Hepatocyte (in vitro differentiated cells): Measurements from ENCODE around the gene SEL1L. TPM values are rescaled to one million over a fixed set of nuclear protein-coding genes. Genes with fewer than 3 reads are reported as not detected.

Source experiments
- DNase-seq: peaks from one replicate; pipeline ENCODE4 v3.0.0-alpha.2; 2016; ENCODE audit warnings: low spot score
- H2AFZ ChIP-seq: fragments of 200-600 bp; sonication (generic); 2 replicates; pipeline ENCODE4 v1.6.0; 2016; ENCODE audit warnings: antibody characterized with exemption, mild to moderate bottlenecking
- H3K27ac ChIP-seq: fragments of 200-600 bp; sonication (generic); 2 replicates; pipeline ENCODE4 v1.5.1; 2016; ENCODE audit warnings: mild to moderate bottlenecking
- H3K27me3 ChIP-seq: fragments of 200-600 bp; sonication (generic); 2 replicates; pipeline ENCODE4 v1.6.1; 2016
- H3K36me3 ChIP-seq: fragments of 200-600 bp; sonication (generic); replicated peaks from 2 replicates; pipeline ENCODE4 v1.5.1; 2016; ENCODE audit warnings: low read depth; ENCODE audit not compliant: insufficient read depth
- H3K4me1 ChIP-seq: fragments of 200-600 bp; sonication (generic); 2 replicates; pipeline ENCODE4 v1.5.1; 2016; ENCODE audit warnings: mild to moderate bottlenecking, moderate library complexity; ENCODE audit not compliant: insufficient read depth
- H3K4me2 ChIP-seq: fragments of 200-600 bp; sonication (generic); 2 replicates; pipeline ENCODE4 v1.6.0; 2016
- H3K4me3 ChIP-seq: fragments of 200-600 bp; sonication (generic); 2 replicates; pipeline ENCODE4 v1.5.1; 2016; ENCODE audit warnings: mild to moderate bottlenecking
- H3K79me2 ChIP-seq: fragments of 200-600 bp; sonication (generic); 2 replicates; pipeline ENCODE4 v1.6.0; 2017; ENCODE audit warnings: mild to moderate bottlenecking
- H3K9me2 ChIP-seq: fragments of 200-600 bp; sonication (generic); replicated peaks from 2 replicates; pipeline ENCODE4 v1.6.0; 2017; ENCODE audit warnings: mild to moderate bottlenecking; ENCODE audit not compliant: insufficient read depth
- H3K9me3 ChIP-seq: fragments of 200-600 bp; sonication (generic); 2 replicates; pipeline ENCODE4 v1.5.1; 2016; ENCODE audit warnings: low read depth, mild to moderate bottlenecking
- H4K20me1 ChIP-seq: fragments of 200-600 bp; sonication (generic); 2 replicates; pipeline ENCODE4 v1.6.0; 2016; ENCODE audit warnings: mild to moderate bottlenecking; ENCODE audit not compliant: insufficient read depth, poor library complexity, severe bottlenecking
- CTCF ChIP-seq: fragments of 200-600 bp; sonication (generic); IDR thresholded peaks from 2 replicates; pipeline ENCODE4 v1.5.1; 2016; ENCODE audit warnings: antibody characterized with exemption, mild to moderate bottlenecking; ENCODE audit not compliant: poor library complexity
- EZH2 ChIP-seq: fragments of 200-600 bp; sonication (generic); IDR thresholded peaks from 2 replicates; pipeline ENCODE4 v1.6.1; 2016; ENCODE audit warnings: antibody characterized with exemption, mild to moderate bottlenecking, borderline replicate concordance
- EZH2phosphoT487 ChIP-seq: fragments of 200-600 bp; sonication (generic); IDR thresholded peaks from one replicate; pipeline ENCODE4 v1.6.1; 2018; ENCODE audit warnings: antibody characterized with exemption, mild to moderate bottlenecking, low read depth, moderate library complexity; ENCODE audit not compliant: unreplicated experiment, severe bottlenecking
- WGBS: methylation state at CpG from one replicate; pipeline ENCODE4 v1.1.6; 2016; ENCODE audit warnings: low lambda C conversion rate; ENCODE audit errors: missing lambda C conversion rate; 5-methylcytosine and 5-hydroxymethylcytosine counted together
- polyA plus RNA-seq: library from polyadenylated mRNA; unstranded; fragments of >200 nt; fragmentation: Nextera tagmentation; extraction: Ambion mirVana; gene quantifications from 2 replicates; pipeline ENCODE4 v1.2.1, GENCODE V29; 2016
- total RNA-seq: library from RNA; depleted of rRNA; stranded (reverse); fragments of >200 nt; gene quantifications from 2 replicates; pipeline ENCODE4 v1.2.3, GENCODE V29; 2014

Gene SEL1L
- total and polyA plus RNA-seq, 2 experiments from 2014 or later: 53.0 to 89.4 TPM

DNA sequence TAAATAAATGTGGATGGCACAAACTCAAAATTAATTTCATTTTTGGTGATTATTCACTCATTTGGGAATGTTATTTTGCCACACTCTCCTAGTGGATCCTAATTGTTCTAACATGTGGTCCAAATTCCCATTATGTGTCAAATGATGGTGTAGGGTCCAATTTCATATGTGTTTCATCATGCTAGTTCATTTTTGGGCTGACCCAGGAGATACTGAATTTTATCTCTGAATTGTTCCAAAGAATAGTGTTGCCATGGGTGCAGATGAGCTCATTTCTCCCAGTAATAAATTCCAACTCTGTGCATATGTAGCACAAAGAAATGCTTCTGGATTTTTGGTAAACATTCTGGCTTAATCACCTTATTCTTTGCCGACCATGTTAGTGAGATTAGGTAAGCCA lies 23.5 kb upstream of the SEL1L start:
- Histone ChIP-seq H3K36me3 (no peaks in the 10 kb centered on the region), H3K27me3 (no peaks in the 10 kb centered on the region), H2AFZ (no peak overlapping the region), H3K9me3 (no peaks in the 10 kb centered on the region), H3K9me2 (no peaks in the 10 kb centered on the region), H3K4me3 (no peak overlapping the region), H3K27ac (no peak overlapping the region), H3K4me2 (no peak overlapping the region), H4K20me1 (no peaks in the 10 kb centered on the region), H3K4me1 (no peaks in the 10 kb centered on the region), H3K79me2 (no peaks in the 10 kb centered on the region)
- TF ChIP-seq CTCF (no peak), EZH2 (no peak), EZH2phosphoT487 (no peak)
- no peak for DNase-seq
- WGBS: 68% methylated on average over 1 of the region's 1 CpG

- Histone ChIP-seq H3K4me3 (no peak overlapping the region), H3K27ac (no peak overlapping the region), H3K79me2 (no peaks in the 10 kb centered on the region), H3K36me3 (no peaks in the 10 kb centered on the region), H4K20me1 (no peaks in the 10 kb centered on the region), H3K4me1 (no peaks in the 10 kb centered on the region), H2AFZ (no peak overlapping the region), H3K9me3 (no peaks in the 10 kb centered on the region), H3K27me3 (no peaks in the 10 kb centered on the region), H3K9me2 (no peaks in the 10 kb centered on the region), H3K4me2 (no peak overlapping the region)
- no peak for TF ChIP-seq EZH2phosphoT487
- TF ChIP-seq EZH2: no peak
- TF ChIP-seq CTCF: no peak
- WGBS: 66% methylated on average over 2 of the region's 2 CpGs
- DNase-seq: no peak
These were observed 22.0 kb upstream of the SEL1L start for GRCh38 chr14:81555684-81556083.

DNA sequence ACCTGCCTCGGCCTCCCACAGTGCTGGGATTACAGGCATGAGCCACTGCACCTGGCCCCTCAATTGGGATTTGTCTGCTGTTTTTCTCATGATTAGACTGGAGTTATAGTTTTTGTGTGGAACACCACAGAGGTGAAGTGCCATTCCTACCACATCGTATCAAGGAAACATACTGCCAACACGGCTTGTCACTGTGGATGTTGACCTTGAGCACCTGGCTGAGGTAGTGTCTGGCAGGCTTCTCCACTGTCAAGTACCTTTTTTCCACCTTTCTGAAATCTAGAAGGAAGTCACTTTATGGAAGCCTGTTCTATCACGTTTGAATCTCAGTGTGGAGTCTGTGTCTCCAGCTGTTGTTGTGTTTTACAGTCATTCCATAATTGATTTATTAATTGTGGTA lies 21.4 kb upstream of the SEL1L start:
- H3K9me2 ChIP-seq: no peaks in the 10 kb centered on the region
- DNase-seq: no peak
- no peaks in the 10 kb centered on the region for H3K36me3 ChIP-seq
- H4K20me1 ChIP-seq: no peaks in the 10 kb centered on the region
- 88% methylated on average over 4 of the region's 4 CpGs for WGBS
- no peaks in the 10 kb centered on the region for H3K4me1 ChIP-seq
- no peaks in the 10 kb centered on the region for H3K27me3 ChIP-seq
- no peak overlapping the region for H2AFZ ChIP-seq
- H3K79me2 ChIP-seq: no peaks in the 10 kb centered on the region
- H3K27ac ChIP-seq: no peak overlapping the region
- no peak overlapping the region for H3K4me3 ChIP-seq
- H3K4me2 ChIP-seq: no peak overlapping the region
- no peaks in the 10 kb centered on the region for H3K9me3 ChIP-seq
- TF ChIP-seq EZH2phosphoT487 (no peak), CTCF (no peak), EZH2 (no peak)

DNA sequence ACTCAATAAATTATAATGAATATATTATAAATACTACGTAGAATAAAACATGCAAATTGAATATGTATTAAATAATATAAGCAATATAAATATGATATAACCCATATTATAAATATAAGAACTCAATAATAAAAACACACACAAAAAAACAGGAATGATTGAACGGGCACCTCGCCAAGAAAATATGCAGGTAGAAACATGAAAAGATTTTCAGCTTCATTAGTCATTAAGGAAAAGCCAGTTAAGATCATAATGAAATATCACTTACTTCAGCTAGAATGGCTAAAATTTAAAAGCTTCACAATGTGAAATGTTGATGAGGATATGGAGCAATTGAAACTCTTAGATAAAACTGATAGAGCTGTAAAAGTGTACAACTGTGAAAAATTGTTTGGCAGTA lies 17.8 kb upstream of the SEL1L start:
- 88% methylated on average over 3 of the region's 3 CpGs for WGBS
- no peaks in the 10 kb centered on the region for H3K27me3 ChIP-seq
- no peaks in the 10 kb centered on the region for H3K4me1 ChIP-seq
- H2AFZ ChIP-seq: no peak overlapping the region
- H3K36me3 ChIP-seq: no peaks in the 10 kb centered on the region
- H3K9me2 ChIP-seq: no peaks in the 10 kb centered on the region
- no peak overlapping the region for H3K4me3 ChIP-seq
- no peak for DNase-seq
- no peak overlapping the region for H3K4me2 ChIP-seq
- H3K27ac ChIP-seq: no peak overlapping the region
- H3K9me3 ChIP-seq: no peaks in the 10 kb centered on the region
- no peak for TF ChIP-seq CTCF
- no peak for TF ChIP-seq EZH2
- TF ChIP-seq EZH2phosphoT487: no peak
- H3K79me2 ChIP-seq: no peaks in the 10 kb centered on the region
- no peaks in the 10 kb centered on the region for H4K20me1 ChIP-seq
